HEK293T (cell line): ENCODE measurements around the gene ASIC4.

Experiments used
- CTCF ChIA-PET: fragments of 350-600 bp; formaldehyde crosslinking; extraction: SDS; loops from one replicate; lab custom pipeline; 2021; ENCODE audit warnings: antibody characterized with exemption, inconsistent platforms; lab: Yijun Ruan, JAX
- POLR2A ChIA-PET: fragments of 350-600 bp; formaldehyde crosslinking; extraction: SDS; loops from one replicate; lab custom pipeline; 2020; ENCODE audit warnings: antibody characterized with exemption, inconsistent platforms; lab: Yijun Ruan, JAX
- DNase-seq: peaks from one replicate; pipeline ENCODE4 v3.0.0; 2012; ENCODE audit warnings: mixed read lengths; ENCODE audit errors: extremely low spot score
- ARNT ChIP-seq: fragments of 450-650 bp; IDR thresholded peaks from 2 replicates; pipeline ENCODE4 v1.6.1; 2017; ENCODE audit warnings: mild to moderate bottlenecking
- BHLHE40 ChIP-seq: fragments of 450-650 bp; IDR thresholded peaks from 2 replicates; pipeline ENCODE4 v1.6.1; 2016; ENCODE audit warnings: mild to moderate bottlenecking, moderate library complexity, borderline replicate concordance
- CTBP1 ChIP-seq: fragments of 450-650 bp; IDR thresholded peaks from 2 replicates; pipeline ENCODE4 v1.6.1; 2016; ENCODE audit warnings: borderline replicate concordance
- ELF4 ChIP-seq: fragments of 450-650 bp; IDR thresholded peaks from 2 replicates; pipeline ENCODE4 v1.6.1; 2017; ENCODE audit warnings: antibody characterized with exemption
- FOXA1 ChIP-seq: fragments of 450-650 bp; IDR thresholded peaks from 2 replicates; pipeline ENCODE4 v1.6.1; 2016; ENCODE audit warnings: mild to moderate bottlenecking
- FOXK2 ChIP-seq: fragments of 450-650 bp; IDR thresholded peaks from 2 replicates; pipeline ENCODE4 v1.6.1; 2016; ENCODE audit warnings: mild to moderate bottlenecking
- FOXM1 ChIP-seq: fragments of 450-650 bp; IDR thresholded peaks from 2 replicates; pipeline ENCODE4 v1.6.1; 2017; ENCODE audit warnings: mild to moderate bottlenecking, borderline replicate concordance
- HDGF ChIP-seq: fragments of 450-650 bp; IDR thresholded peaks from 2 replicates; pipeline ENCODE4 v1.6.1; 2017; ENCODE audit warnings: antibody characterized with exemption, borderline replicate concordance
- L3MBTL2 ChIP-seq: fragments of 450-650 bp; conservative IDR thresholded peaks from 2 replicates; pipeline ENCODE4 v1.6.1; 2016; ENCODE audit warnings: mild to moderate bottlenecking
- LEF1 ChIP-seq: fragments of 450-650 bp; IDR thresholded peaks from 2 replicates; pipeline ENCODE4 v1.6.1; 2017; ENCODE audit warnings: mild to moderate bottlenecking, borderline replicate concordance
- NFRKB ChIP-seq: fragments of 450-650 bp; IDR thresholded peaks from 2 replicates; pipeline ENCODE4 v1.6.1; 2016; ENCODE audit warnings: mild to moderate bottlenecking, moderate library complexity
- SP1 ChIP-seq: fragments of 450-650 bp; IDR thresholded peaks from 2 replicates; pipeline ENCODE4 v1.6.1; 2017
- SUZ12 ChIP-seq: fragments of 450-650 bp; IDR thresholded peaks from 2 replicates; pipeline ENCODE4 v1.6.1; 2016; ENCODE audit warnings: mild to moderate bottlenecking
- TARDBP ChIP-seq: fragments of 450-650 bp; IDR thresholded peaks from 2 replicates; pipeline ENCODE4 v1.6.1; 2016
- ZNF384 ChIP-seq: fragments of 450-650 bp; IDR thresholded peaks from 2 replicates; pipeline ENCODE4 v1.6.1; 2016
- TF ChIP-seq, protein P1 (sequence below): fragments of 450-650 bp; IDR thresholded peaks from 2 replicates; pipeline ENCODE4 v1.6.1; 2016

Gene ASIC4

GRCh38 chr2:219484343-219485200 lies 29.7 kb upstream of the ASIC4 start:
- TF ChIP-seq, protein P1, sequence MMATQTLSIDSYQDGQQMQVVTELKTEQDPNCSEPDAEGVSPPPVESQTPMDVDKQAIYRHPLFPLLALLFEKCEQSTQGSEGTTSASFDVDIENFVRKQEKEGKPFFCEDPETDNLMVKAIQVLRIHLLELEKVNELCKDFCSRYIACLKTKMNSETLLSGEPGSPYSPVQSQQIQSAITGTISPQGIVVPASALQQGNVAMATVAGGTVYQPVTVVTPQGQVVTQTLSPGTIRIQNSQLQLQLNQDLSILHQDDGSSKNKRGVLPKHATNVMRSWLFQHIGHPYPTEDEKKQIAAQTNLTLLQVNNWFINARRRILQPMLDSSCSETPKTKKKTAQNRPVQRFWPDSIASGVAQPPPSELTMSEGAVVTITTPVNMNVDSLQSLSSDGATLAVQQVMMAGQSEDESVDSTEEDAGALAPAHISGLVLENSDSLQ, result no peak
- TF ChIP-seq LEF1 (no peak), L3MBTL2 (no peak), SUZ12 (no peak), TARDBP (no peak), BHLHE40 (no peak), FOXK2 (no peak), FOXA1 (no peak), ELF4 (no peak), HDGF (no peak), FOXM1 (no peak), SP1 (no peak)
- no peak for DNase-seq
- POLR2A ChIA-PET, result no interaction called here
- CTCF ChIA-PET, result interaction anchor here (1.6 to 2.9 kb wide), 3 partner anchors 9 to 25 kb away, joined by 4 to 32 read pairs (median 6); a partner anchor contains a TSS

- ChIA-PET POLR2A (no interaction called here), CTCF (interaction anchor here (1.2 to 2.9 kb wide), 5 partner anchors 9 to 57 kb away, joined by 3 to 32 read pairs (median 6); a partner anchor contains a TSS)
- no peak for DNase-seq
- TF ChIP-seq FOXM1 (no peak), BHLHE40 (no peak), SP1 (no peak), FOXK2 (no peak), SUZ12 (no peak), CTBP1 (no peak), NFRKB (no peak), TARDBP (no peak), L3MBTL2 (no peak), FOXA1 (no peak), HDGF (no peak), LEF1 (no peak), ARNT (no peak), ELF4 (no peak), ZNF384 (no peak)
- TF ChIP-seq, protein P1, result no peak
These were observed 29.1 kb upstream of the ASIC4 start for GRCh38 chr2:219485201-219485580.

GRCh38 chr2:219486380-219486959 lies 27.8 kb upstream of the ASIC4 start:
- TF ChIP-seq LEF1 (no peak), SUZ12 (no peak), L3MBTL2 (no peak), HDGF (no peak), CTBP1 (no peak), NFRKB (no peak), ZNF384 (no peak), BHLHE40 (no peak), SP1 (no peak), FOXA1 (no peak), FOXM1 (no peak), ELF4 (no peak), ARNT (no peak), FOXK2 (no peak)
- TF ChIP-seq, protein P1, result no peak
- POLR2A ChIA-PET, result interaction anchor here (0.9 to 1.1 kb wide), 3 partner anchors 7 to 11 kb away, joined by 3 to 4 read pairs (median 3); a partner anchor contains a TSS
- peak; percentile 28 for DNase-seq
- CTCF ChIA-PET, result interaction anchor here (1.0 to 2.9 kb wide), 7 partner anchors 8 to 55 kb away, joined by 3 to 32 read pairs (median 6); a partner anchor contains a TSS

DNA sequence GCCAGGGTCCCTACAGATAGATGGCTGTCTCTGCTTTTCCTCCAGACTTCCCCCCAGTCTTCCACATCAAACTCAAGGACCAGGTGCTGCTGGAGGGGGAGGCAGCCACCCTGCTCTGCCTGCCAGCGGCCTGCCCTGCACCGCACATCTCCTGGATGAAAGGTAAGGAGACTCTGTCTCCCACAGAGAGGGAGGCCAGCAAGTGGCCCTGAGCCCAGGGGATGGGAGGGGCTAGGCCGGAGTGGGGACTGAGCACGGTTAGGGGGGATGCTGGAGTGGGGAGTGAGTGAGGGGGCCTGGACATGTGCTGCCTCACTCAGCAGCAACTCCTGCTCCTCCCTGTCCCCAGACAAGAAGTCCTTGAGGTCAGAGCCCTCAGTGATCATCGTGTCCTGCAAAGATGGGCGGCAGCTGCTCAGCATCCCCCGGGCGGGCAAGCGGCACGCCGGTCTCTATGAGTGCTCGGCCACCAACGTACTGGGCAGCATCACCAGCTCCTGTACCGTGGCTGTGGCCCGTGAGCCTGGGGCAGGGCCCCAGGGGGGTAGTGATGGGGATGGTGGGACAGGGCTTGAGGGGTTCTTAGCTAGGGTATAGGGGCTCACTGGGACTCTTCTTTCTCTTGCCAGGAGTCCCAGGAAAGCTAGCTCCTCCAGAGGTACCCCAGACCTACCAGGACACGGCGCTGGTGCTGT lies 26.0 kb upstream of the ASIC4 start:
- POLR2A ChIA-PET, result interaction anchor here (1.4 kb wide), 1 partner anchor 10 kb away, joined by 5 read pairs; the partner anchor contains the start of gene GMPPA
- no peak for DNase-seq
- no peak for TF ChIP-seq ZNF384
- no peak for TF ChIP-seq FOXM1
- no peak for TF ChIP-seq CTBP1
- TF ChIP-seq L3MBTL2, result no peak
- no peak for TF ChIP-seq SP1
- no peak for TF ChIP-seq ARNT
- no peak for TF ChIP-seq SUZ12
- no peak for TF ChIP-seq FOXA1
- TF ChIP-seq NFRKB, result no peak
- TF ChIP-seq ELF4, result no peak
- TF ChIP-seq, protein P1, result no peak
- no peak for TF ChIP-seq TARDBP
- TF ChIP-seq LEF1, result no peak
- no peak for TF ChIP-seq FOXK2
- TF ChIP-seq BHLHE40, result no peak
- no peak for TF ChIP-seq HDGF
- CTCF ChIA-PET, result no interaction called here
